IMR-90 (cell line): Measurements from ENCODE around the gene PACSIN2. TPM values are rescaled to one million over a fixed set of nuclear protein-coding genes. Genes with fewer than 3 reads are reported as not detected.
A peak's percentile ranks its signal among the peaks of the same experiment; 100 is the strongest.

Experiments used
- ATAC-seq: fragments of 200-7000 bp; cut with Tn5 transposase; 2 replicates; pipeline ENCODE4 v1.9.1; 2020; ENCODE audit warnings: low read depth, mild to moderate bottlenecking, moderate library complexity
- BruUV-seq: library from RNA; stranded (reverse); fragments of 400-500 nt; replicated peaks from 2 replicates; lab custom pipeline; 2021; lab: Mats Ljungman, UMichigan
- CTCF ChIA-PET: fragments of 300-600 bp; formaldehyde crosslinking; extraction: SDS; loops from one replicate; lab custom pipeline; 2021; ENCODE audit warnings: antibody characterized with exemption; lab: Yijun Ruan, JAX
- POLR2A ChIA-PET: fragments of 300-600 bp; sonication (Branson Sonifier 250); formaldehyde crosslinking; loops from one replicate; lab custom pipeline; 2022; ENCODE audit warnings: antibody characterized with exemption; ENCODE audit not compliant: unreplicated experiment; lab: Charles Lee
- DNase-seq: peaks from one replicate; pipeline ENCODE4 v3.0.0; 2013
- H2AFZ ChIP-seq: replicated peaks from 2 replicates; pipeline ENCODE3; 2013; ENCODE audit warnings: low read length, mild to moderate bottlenecking; ENCODE audit not compliant: poor library complexity
- H2AK5ac ChIP-seq: 2 replicates; pipeline ENCODE4 v1.6.1; 2013; ENCODE audit warnings: low read depth, low read length, inconsistent platforms
- H2AK9ac ChIP-seq: replicated peaks from 2 replicates; pipeline ENCODE3; 2013; ENCODE audit warnings: mild to moderate bottlenecking, low read depth, low read length, moderate library complexity; ENCODE audit not compliant: poor library complexity
- H2BK120ac ChIP-seq: 2 replicates; pipeline ENCODE4 v1.6.1; 2013; ENCODE audit warnings: low read depth, low read length, inconsistent platforms
- H2BK15ac ChIP-seq: 3 replicates; pipeline ENCODE4 v1.6.1; 2013; ENCODE audit warnings: low read depth, low read length, inconsistent platforms
- H2BK20ac ChIP-seq: 2 replicates; pipeline ENCODE4 v1.6.1; 2013; ENCODE audit warnings: low read depth, mild to moderate bottlenecking, inconsistent platforms, low read length, moderate library complexity
- H2BK5ac ChIP-seq: 2 replicates; pipeline ENCODE4 v1.6.1; 2013; ENCODE audit warnings: mild to moderate bottlenecking, low read depth, low read length, inconsistent platforms; ENCODE audit not compliant: poor library complexity, severe bottlenecking
- H3K14ac ChIP-seq: replicated peaks from 2 replicates; pipeline ENCODE4 v1.6.1; 2013; ENCODE audit warnings: low read depth, low read length, inconsistent platforms
- H3K18ac ChIP-seq: 2 replicates; pipeline ENCODE4 v1.6.1; 2013; ENCODE audit warnings: low read depth, low read length, control low read depth
- H3K23ac ChIP-seq: 2 replicates; pipeline ENCODE4 v1.6.1; 2013; ENCODE audit warnings: low read depth, low read length, inconsistent platforms
- H3K27ac ChIP-seq: 2 replicates; pipeline ENCODE4 v1.5.1; 2013; ENCODE audit warnings: mild to moderate bottlenecking, control low read depth, low read length; ENCODE audit not compliant: insufficient read depth
- H3K27me3 ChIP-seq: 2 replicates; pipeline ENCODE4 v1.6.1; 2013; ENCODE audit warnings: low read length; ENCODE audit not compliant: control insufficient read depth, insufficient read depth
- H3K36me3 ChIP-seq: 2 replicates; pipeline ENCODE4 v1.6.1; 2013; ENCODE audit warnings: low read length, mixed read lengths; ENCODE audit not compliant: control insufficient read depth, insufficient read depth
- H3K4ac ChIP-seq: 2 replicates; pipeline ENCODE4 v1.6.1; 2013; ENCODE audit warnings: low read depth, low read length, inconsistent platforms
- H3K4me1 ChIP-seq: 2 replicates; pipeline ENCODE4 v1.6.1; 2013; ENCODE audit warnings: low read length, mixed read lengths; ENCODE audit not compliant: control insufficient read depth, insufficient read depth
- H3K4me2 ChIP-seq: 2 replicates; pipeline ENCODE4 v1.6.1; 2013; ENCODE audit warnings: low read depth, mild to moderate bottlenecking, control low read depth, low read length, moderate library complexity
- H3K4me3 ChIP-seq: 2 replicates; pipeline ENCODE4 v1.5.1; 2013; ENCODE audit warnings: low read depth, mild to moderate bottlenecking, control low read depth, low read length, moderate library complexity; ENCODE audit not compliant: insufficient read depth
- H3K56ac ChIP-seq: 2 replicates; pipeline ENCODE4 v1.6.1; 2013; ENCODE audit warnings: low read length, inconsistent platforms; ENCODE audit not compliant: insufficient read depth; ENCODE audit errors: extremely low read depth
- H3K79me1 ChIP-seq, 2 experiments: 2 replicates each; pipeline ENCODE4 v1.6.1; 2013; ENCODE audit warnings: low read length in 2 of 2, inconsistent platforms in 1 of 2, low read depth in 1 of 2
- H3K9ac ChIP-seq: 2 replicates; pipeline ENCODE4 v1.6.1; 2013; ENCODE audit warnings: low read depth, low read length, control low read depth
- H3K9me1 ChIP-seq: 2 replicates; pipeline ENCODE4 v1.6.1; 2013; ENCODE audit warnings: low read length, inconsistent platforms; ENCODE audit not compliant: insufficient read depth
- H3K9me3 ChIP-seq: 2 replicates; pipeline ENCODE4 v1.6.1; 2013; ENCODE audit warnings: low read length; ENCODE audit not compliant: control insufficient read depth, insufficient read depth
- H4K20me1 ChIP-seq: 2 replicates; pipeline ENCODE4 v1.6.1; 2013; ENCODE audit warnings: low read length, inconsistent platforms; ENCODE audit not compliant: insufficient read depth
- H4K5ac ChIP-seq: 2 replicates; pipeline ENCODE4 v1.6.1; 2013; ENCODE audit warnings: mild to moderate bottlenecking, low read depth, low read length, control low read depth
- H4K8ac ChIP-seq, 2 experiments: 2 replicates each; pipeline ENCODE4 v1.6.1; 2013; ENCODE audit warnings: low read depth in 2 of 2, low read length in 2 of 2, control low read depth in 1 of 2, inconsistent platforms in 1 of 2
- H4K91ac ChIP-seq: 2 replicates; pipeline ENCODE4 v1.6.1; 2013; ENCODE audit warnings: low read depth, low read length, inconsistent platforms; ENCODE audit not compliant: insufficient read depth
- CTCF ChIP-seq: conservative IDR thresholded peaks from 2 replicates; pipeline ENCODE4 v1.5.1; 2012; ENCODE audit warnings: mild to moderate bottlenecking, low read depth, low read length, improper control_type of control experiment
- MXI1 ChIP-seq: IDR thresholded peaks from 2 replicates; pipeline ENCODE4 v1.6.1; 2012; ENCODE audit warnings: low read depth, mild to moderate bottlenecking, low read length, moderate library complexity, borderline replicate concordance
- POLR2A ChIP-seq: IDR thresholded peaks from 2 replicates; pipeline ENCODE4 v1.6.1; 2012; ENCODE audit warnings: mild to moderate bottlenecking, low read depth, low read length
- RAD21 ChIP-seq: IDR thresholded peaks from 2 replicates; pipeline ENCODE4 v1.6.1; 2012; ENCODE audit warnings: low read length, improper control_type of control experiment
- WGBS, 2 experiments: methylation state at CpG; one replicate each; pipeline versions ENCODE4 v1.1.5 to v1.1.7; 2013; ENCODE audit warnings: missing lambda C conversion rate in 2 of 2; ENCODE audit not compliant: insufficient read length in 1 of 2; ENCODE audit errors: extremely low coverage in 2 of 2; 5-methylcytosine and 5-hydroxymethylcytosine counted together
- dilution Hi-C: fragments of 300-500 bp; cut with HindIII; formaldehyde crosslinking; loops from one replicate; pipeline ENCODE4 v1.14.3; 2018; ENCODE audit warnings: low sequenced_read_pairs; ENCODE audit not compliant: unreplicated experiment
- in situ Hi-C: fragments of 300-500 bp; cut with MboI; formaldehyde crosslinking; loops from 3 replicates; pipeline ENCODE4 v1.14.3; 2019; ENCODE audit warnings: low sequenced_read_pairs, inconsistent platforms, mixed read lengths
- intact Hi-C: fragments of 100-400 bp; cut with micrococcal nuclease; formaldehyde crosslinking; loops from 2 replicates; pipeline ENCODE4 v1.10.0; 2022
- polyA plus RNA-seq, 3 experiments: library from polyadenylated mRNA; depleted of rRNA; stranded (reverse); fragments of >200 nt; gene quantifications; 2 replicates each; pipeline ENCODE4 v1.2.3, GENCODE V29; 2012; ENCODE audit warnings: low replicate concordance in 1 of 3
- total RNA-seq: library from RNA; depleted of rRNA; stranded (reverse); fragments of >200 nt; gene quantifications from 2 replicates; pipeline ENCODE4 v1.2.3, GENCODE V29; 2012

Gene PACSIN2
- total and polyA plus RNA-seq, 2 of the 4 experiments (the other 2 are of a cell fraction) = 85.0 to 118 TPM

GRCh38 chr22:42902875-42903510 lies 112.0 kb downstream of the PACSIN2 start:
- H3K56ac ChIP-seq = no peak overlapping the region
- WGBS, 2 experiments = 27% methylated on average over 6 of the region's 15 CpGs; no CpG with 5 or more reads in 1 of the 2 experiments
- CTCF ChIA-PET = interaction anchor here (0.6 to 0.8 kb wide), 4 partner anchors 15 to 60 kb away, joined by 3 to 4 read pairs (median 3); no protein-coding TSS in a partner anchor
- H2AFZ ChIP-seq = no peak overlapping the region
- peaks cover 16% of the 10 kb centered on the region for H3K4me1 ChIP-seq
- H4K5ac ChIP-seq = no peak overlapping the region
- H3K14ac ChIP-seq = peak overlapping the region; percentile 19; the same call in 1 of the 2 replicates
- peak overlapping the region; percentile 26; the same call in 1 of the 2 replicates for H3K27ac ChIP-seq
- no peak overlapping the region; the same call in 1 of the 2 replicates for H3K23ac ChIP-seq
- in situ Hi-C loops = no loop called here
- ATAC-seq = peak; percentile 78
- no peak overlapping the region for H3K18ac ChIP-seq
- no peak overlapping the region for H3K4me3 ChIP-seq
- H2BK120ac ChIP-seq = no peak overlapping the region
- H3K4me2 ChIP-seq = no peak overlapping the region
- dilution Hi-C loops = no loop called here
- no peak for TF ChIP-seq POLR2A
- TF ChIP-seq CTCF = peak; percentile 47; the same call in 1 of the 2 replicates
- peak; percentile 51 for TF ChIP-seq RAD21
- TF ChIP-seq MXI1 = 0 out of 2 replicates have a peak, but pooled peaks have one; percentile 6
- no peak overlapping the region for H4K8ac ChIP-seq
- peaks cover 75 to 97% of the 10 kb centered on the region in 2 experiments for H3K79me1 ChIP-seq
- H2BK5ac ChIP-seq = peak overlapping the region; percentile 29
- no TSS peak for BruUV-seq
- intact Hi-C loops = loop anchor here (5.0 kb wide), 1 partner anchor 109 kb away; no protein-coding TSS in a partner anchor
- no peak overlapping the region for H3K9ac ChIP-seq
- no peaks in the 10 kb centered on the region for H3K9me3 ChIP-seq
- H3K4ac ChIP-seq = peak overlapping the region; percentile 8; the same call in 1 of the 2 replicates
- peak; percentile 87 for DNase-seq
- no peak overlapping the region for H2BK20ac ChIP-seq
- H3K36me3 ChIP-seq = peaks cover 8% of the 10 kb centered on the region; the same call in 1 of the 2 replicates
- H4K20me1 ChIP-seq = peaks cover 93% of the 10 kb centered on the region
- H4K91ac ChIP-seq = no peak overlapping the region
- 0 out of 2 replicates have a peak overlapping the region, but pooled peaks have one; percentile 5 for H2AK5ac ChIP-seq
- POLR2A ChIA-PET = no interaction called here
- H3K9me1 ChIP-seq = peaks cover 52% of the 10 kb centered on the region
- no peaks in the 10 kb centered on the region for H3K27me3 ChIP-seq
- peak overlapping the region; percentile 62 for H2AK9ac ChIP-seq
- H2BK15ac ChIP-seq = no peak overlapping the region
